PC-3 (cell line): Measurements from ENCODE around the gene TMEM239. TPM values are rescaled to one million over a fixed set of nuclear protein-coding genes. Genes with fewer than 3 reads are reported as not detected.

Source experiments
- ATAC-seq: fragments of 200-7000 bp; cut with Tn5 transposase; 2 replicates; pipeline ENCODE4 v1.9.1; 2020; ENCODE audit warnings: mild to moderate bottlenecking, moderate library complexity
- BruUV-seq: library from RNA; stranded (reverse); fragments of 400-500 nt; replicated peaks from 2 replicates; lab custom pipeline; 2021; lab: Mats Ljungman, UMichigan
- CTCF ChIA-PET: fragments of 300-600 bp; sonication (Branson Sonifier 250); formaldehyde crosslinking; loops from one replicate; lab custom pipeline; 2022; ENCODE audit warnings: antibody characterized with exemption; lab: Charles Lee
- POLR2A ChIA-PET: fragments of 300-600 bp; sonication (Branson Sonifier 250); formaldehyde crosslinking; loops from one replicate; lab custom pipeline; 2022; ENCODE audit warnings: antibody characterized with exemption; ENCODE audit not compliant: unreplicated experiment; lab: Charles Lee
- DNase-seq: peaks from one replicate; pipeline ENCODE4 v3.0.0-alpha.2; 2015
- H2AFZ ChIP-seq: fragments of 300-600 bp; sonication (generic); 2 replicates; pipeline ENCODE4 v1.6.0; 2016; ENCODE audit warnings: antibody characterized with exemption, low read length
- H3F3A ChIP-seq: fragments of 300-600 bp; sonication (generic); one replicate; pipeline ENCODE4 v1.6.0; 2017; ENCODE audit warnings: antibody characterized with exemption, low read length, control low read depth, mild to moderate bottlenecking; ENCODE audit not compliant: unreplicated experiment
- H3K27ac ChIP-seq: fragments of 300-600 bp; sonication (generic); 2 replicates; pipeline ENCODE4 v1.5.1; 2016; ENCODE audit warnings: mild to moderate bottlenecking, low read length
- H3K27me3 ChIP-seq: fragments of 300-600 bp; sonication (generic); 2 replicates; pipeline ENCODE4 v1.6.1; 2016; ENCODE audit warnings: low read length, mixed read lengths
- H3K36me3 ChIP-seq: fragments of 300-600 bp; sonication (generic); 2 replicates; pipeline ENCODE4 v1.6.1; 2016; ENCODE audit warnings: low read depth, mixed run types, low read length, mixed read lengths
- H3K4me1 ChIP-seq: fragments of 300-600 bp; sonication (generic); 2 replicates; pipeline ENCODE4 v1.5.1; 2016; ENCODE audit warnings: low read length; ENCODE audit not compliant: insufficient read depth
- H3K4me2 ChIP-seq: fragments of 300-600 bp; sonication (generic); 2 replicates; pipeline ENCODE4 v1.6.0; 2016; ENCODE audit warnings: low read length
- H3K4me3 ChIP-seq: fragments of 300-600 bp; sonication (generic); 2 replicates; pipeline ENCODE4 v1.5.1; 2016; ENCODE audit warnings: mild to moderate bottlenecking, low read length, mixed read lengths
- H3K79me2 ChIP-seq: fragments of 300-600 bp; sonication (generic); 2 replicates; pipeline ENCODE4 v1.6.1; 2017; ENCODE audit warnings: low read length, mixed read lengths
- H3K9ac ChIP-seq: fragments of 300-600 bp; sonication (generic); 2 replicates; pipeline ENCODE4 v1.6.0; 2016; ENCODE audit warnings: mild to moderate bottlenecking, low read length
- H3K9me2 ChIP-seq: fragments of 300-600 bp; sonication (generic); replicated peaks from 2 replicates; pipeline ENCODE4 v1.6.1; 2016; ENCODE audit warnings: mixed run types, low read length, mixed read lengths
- H3K9me3 ChIP-seq: fragments of 300-600 bp; sonication (generic); 2 replicates; pipeline ENCODE4 v1.6.1; 2016; ENCODE audit warnings: low read length, mixed read lengths
- H4K20me1 ChIP-seq: fragments of 300-600 bp; sonication (generic); 2 replicates; pipeline ENCODE4 v1.6.1; 2016; ENCODE audit warnings: low read length, mixed read lengths
- CTCF ChIP-seq: fragments of 300-600 bp; sonication (generic); conservative IDR thresholded peaks from 2 replicates; pipeline ENCODE4 v1.5.1; 2017; ENCODE audit warnings: antibody characterized with exemption, low read depth, mild to moderate bottlenecking, low read length
- EZH2 ChIP-seq: fragments of 300-600 bp; sonication (generic); IDR thresholded peaks from one replicate; pipeline ENCODE4 v1.6.1; 2017; ENCODE audit warnings: antibody characterized with exemption, mild to moderate bottlenecking, low read length; ENCODE audit not compliant: unreplicated experiment
- EZH2phosphoT487 ChIP-seq: fragments of 300-600 bp; sonication (generic); IDR thresholded peaks from 2 replicates; pipeline ENCODE4 v1.6.1; 2018; ENCODE audit warnings: mild to moderate bottlenecking, antibody characterized with exemption, low read length, borderline replicate concordance
- intact Hi-C: fragments of 100-400 bp; cut with micrococcal nuclease; formaldehyde crosslinking; loops from 2 replicates; pipeline ENCODE4 v1.9.0; 2023
- total RNA-seq: library from RNA; depleted of rRNA; stranded (reverse); fragments of >200 nt; gene quantifications from 2 replicates; pipeline ENCODE4 v1.2.3, GENCODE V29; 2014

The TMEM239 gene
- total RNA-seq, 1 experiment from 2014 or later = 0.04 TPM

- Histone ChIP-seq H3K4me1 (no peaks in the 10 kb centered on the region), H3K36me3 (no peaks in the 10 kb centered on the region), H3K9me3 (no peaks in the 10 kb centered on the region), H4K20me1 (no peaks in the 10 kb centered on the region), H3K9me2 (no peaks in the 10 kb centered on the region), H3F3A (no peaks in the 10 kb centered on the region), H2AFZ (no peak overlapping the region), H3K27ac (no peak overlapping the region), H3K79me2 (no peaks in the 10 kb centered on the region), H3K27me3 (no peaks in the 10 kb centered on the region), H3K4me3 (no peak overlapping the region), H3K9ac (no peak overlapping the region), H3K4me2 (no peak overlapping the region)
- ATAC-seq (no peak), DNase-seq (no peak)
- ChIA-PET CTCF (no interaction called here), POLR2A (no interaction called here)
- TF ChIP-seq EZH2phosphoT487 (no peak), CTCF (no peak), EZH2 (no peak)
- no TSS peak for BruUV-seq
- intact Hi-C loops = no loop called here
Observed at GRCh38 chr20:2804852-2805688, 11.1 kb upstream of the TMEM239 start.

GRCh38 chr20:2805689-2806350 lies 10.3 kb upstream of the TMEM239 start:
- Histone ChIP-seq H3F3A (no peaks in the 10 kb centered on the region), H2AFZ (no peak overlapping the region), H3K27me3 (no peaks in the 10 kb centered on the region), H3K4me1 (no peaks in the 10 kb centered on the region), H3K9me3 (no peaks in the 10 kb centered on the region), H3K9me2 (no peaks in the 10 kb centered on the region), H3K27ac (no peak overlapping the region), H3K36me3 (no peaks in the 10 kb centered on the region), H3K4me3 (no peak overlapping the region), H3K9ac (no peak overlapping the region), H3K4me2 (no peak overlapping the region), H3K79me2 (no peaks in the 10 kb centered on the region), H4K20me1 (no peaks in the 10 kb centered on the region)
- no TSS peak for BruUV-seq
- DNase-seq (no peak), ATAC-seq (no peak)
- no peak for TF ChIP-seq EZH2
- no peak for TF ChIP-seq EZH2phosphoT487
- no peak for TF ChIP-seq CTCF
- intact Hi-C loops = no loop called here
- CTCF ChIA-PET = no interaction called here
- POLR2A ChIA-PET = no interaction called here

- intact Hi-C loops = no loop called here
- H3K4me2 ChIP-seq = no peak overlapping the region
- H3K9me3 ChIP-seq = no peaks in the 10 kb centered on the region
Observed at GRCh38 chr20:2806351-2806701, 9.8 kb upstream of the TMEM239 start.

More at GRCh38 chr20:2806351-2806701, 9.8 kb upstream of the TMEM239 start:
- H3K36me3 ChIP-seq = no peaks in the 10 kb centered on the region
- H3K9me2 ChIP-seq = no peaks in the 10 kb centered on the region
- no peaks in the 10 kb centered on the region for H3K4me1 ChIP-seq
- H3F3A ChIP-seq = no peaks in the 10 kb centered on the region
- TF ChIP-seq CTCF (no peak), EZH2phosphoT487 (no peak), EZH2 (no peak)
- H3K9ac ChIP-seq = no peak overlapping the region
- no peaks in the 10 kb centered on the region for H4K20me1 ChIP-seq
- BruUV-seq = no TSS peak
- CTCF ChIA-PET = no interaction called here
- no peak overlapping the region for H3K27ac ChIP-seq
- DNase-seq (no peak), ATAC-seq (no peak)
- H3K4me3 ChIP-seq = no peak overlapping the region
- H2AFZ ChIP-seq = no peak overlapping the region
- POLR2A ChIA-PET = no interaction called here
- H3K79me2 ChIP-seq = no peaks in the 10 kb centered on the region
- no peaks in the 10 kb centered on the region for H3K27me3 ChIP-seq
